SH-SY5Y (cell line): ENCODE data around the gene SNX15.

Experiments
- GATA2 ChIP-seq: IDR thresholded peaks from 2 replicates; pipeline ENCODE4 v1.6.1; 2011; ENCODE audit warnings: mild to moderate bottlenecking, low read depth, low read length
- GATA3 ChIP-seq: IDR thresholded peaks from 2 replicates; pipeline ENCODE4 v1.6.1; 2011; ENCODE audit warnings: low read depth, mild to moderate bottlenecking, low read length, moderate library complexity

GRCh38 chr11:65072631-65072966 is 45.4 kb downstream of the SNX15 start:
- TF ChIP-seq GATA3: no peak
- no peak for TF ChIP-seq GATA2
